KMS-11 (cell line): ENCODE measurements around the gene PHACTR1.

ENCODE experiments used
- H2AFZ ChIP-seq: fragments of 200-600 bp; sonication (generic); 2 replicates; pipeline ENCODE4 v1.6.1; 2016; ENCODE audit warnings: antibody characterized with exemption, mixed run types, low read depth
- H3K27ac ChIP-seq: fragments of 200-600 bp; sonication (generic); 2 replicates; pipeline ENCODE4 v1.6.1; 2016; ENCODE audit warnings: mild to moderate bottlenecking, mixed run types
- H3K27me3 ChIP-seq: fragments of 200-600 bp; sonication (generic); 2 replicates; pipeline ENCODE4 v1.6.1; 2017; ENCODE audit warnings: mild to moderate bottlenecking, low read depth, mixed run types, moderate library complexity; ENCODE audit not compliant: insufficient read depth
- H3K36me3 ChIP-seq: fragments of 200-600 bp; sonication (generic); 2 replicates; pipeline ENCODE4 v1.6.1; 2017; ENCODE audit warnings: mild to moderate bottlenecking, mixed run types; ENCODE audit not compliant: insufficient read depth
- H3K4me1 ChIP-seq: fragments of 200-600 bp; sonication (generic); 2 replicates; pipeline ENCODE4 v1.6.1; 2016; ENCODE audit warnings: mild to moderate bottlenecking, low read depth, mixed run types; ENCODE audit not compliant: poor library complexity, severe bottlenecking
- H3K4me2 ChIP-seq: fragments of 200-600 bp; sonication (generic); 2 replicates; pipeline ENCODE4 v1.7.0; 2016; ENCODE audit warnings: mild to moderate bottlenecking, mixed run types
- H3K4me3 ChIP-seq: fragments of 200-600 bp; sonication (generic); IDR thresholded peaks from 2 replicates; pipeline ENCODE4 v1.6.1; 2017; ENCODE audit warnings: low read depth, low read length, mixed read lengths; ENCODE audit not compliant: insufficient read depth
- H3K79me2 ChIP-seq: fragments of 200-600 bp; sonication (generic); 2 replicates; pipeline ENCODE4 v1.6.1; 2016; ENCODE audit warnings: low read depth, mixed run types; ENCODE audit not compliant: insufficient read depth
- H3K9ac ChIP-seq: fragments of 200-600 bp; sonication (generic); 2 replicates; pipeline ENCODE4 v1.6.1; 2016; ENCODE audit warnings: mild to moderate bottlenecking, mixed run types
- H4K20me1 ChIP-seq: fragments of 200-600 bp; sonication (generic); 2 replicates; pipeline ENCODE4 v1.6.1; 2016; ENCODE audit warnings: mild to moderate bottlenecking, mixed run types; ENCODE audit not compliant: insufficient read depth
- CTCF ChIP-seq: fragments of 200-600 bp; sonication (generic); conservative IDR thresholded peaks from 2 replicates; pipeline ENCODE4 v1.6.1; 2017; ENCODE audit warnings: low read depth, mild to moderate bottlenecking, antibody characterized with exemption, low read length, moderate library complexity, mixed read lengths

PHACTR1 gene

GRCh38 chr6:13298446-13298845 lies 581.9 kb downstream of the PHACTR1 start:
- H3K36me3 ChIP-seq = no peaks in the 10 kb centered on the region
- H3K79me2 ChIP-seq = no peaks in the 10 kb centered on the region
- H4K20me1 ChIP-seq = no peaks in the 10 kb centered on the region
- H3K27ac ChIP-seq = no peak overlapping the region
- TF ChIP-seq CTCF = no peak
- H3K9ac ChIP-seq = no peak overlapping the region
- H3K27me3 ChIP-seq = no peaks in the 10 kb centered on the region
- H3K4me3 ChIP-seq = no peak overlapping the region
- no peak overlapping the region for H2AFZ ChIP-seq
- H3K4me2 ChIP-seq = no peak overlapping the region
- H3K4me1 ChIP-seq = peaks cover 16% of the 10 kb centered on the region

- Histone ChIP-seq H3K27ac (no peak overlapping the region), H3K36me3 (no peaks in the 10 kb centered on the region), H3K27me3 (no peaks in the 10 kb centered on the region), H3K4me1 (peaks cover 23% of the 10 kb centered on the region), H3K9ac (no peak overlapping the region), H3K79me2 (no peaks in the 10 kb centered on the region), H4K20me1 (no peaks in the 10 kb centered on the region), H3K4me2 (no peak overlapping the region), H2AFZ (no peak overlapping the region), H3K4me3 (no peak overlapping the region)
- TF ChIP-seq CTCF = no peak
Measured at GRCh38 chr6:13299403-13299821, 582.8 kb downstream of the PHACTR1 start.

GRCh38 chr6:13299918-13300317 lies 583.4 kb downstream of the PHACTR1 start:
- H3K9ac ChIP-seq = no peak overlapping the region
- H3K27me3 ChIP-seq = no peaks in the 10 kb centered on the region
- no peaks in the 10 kb centered on the region for H3K79me2 ChIP-seq
- H2AFZ ChIP-seq = no peak overlapping the region
- no peaks in the 10 kb centered on the region for H4K20me1 ChIP-seq
- H3K36me3 ChIP-seq = no peaks in the 10 kb centered on the region
- H3K4me1 ChIP-seq = peaks cover 28% of the 10 kb centered on the region
- no peak overlapping the region for H3K27ac ChIP-seq
- no peak overlapping the region for H3K4me2 ChIP-seq
- H3K4me3 ChIP-seq = no peak overlapping the region
- TF ChIP-seq CTCF = no peak

GRCh38 chr6:13300643-13301590 lies 584.4 kb downstream of the PHACTR1 start:
- H3K36me3 ChIP-seq = no peaks in the 10 kb centered on the region

More at GRCh38 chr6:13300643-13301590, 584.4 kb downstream of the PHACTR1 start:
- H3K79me2 ChIP-seq = no peaks in the 10 kb centered on the region
- no peak overlapping the region for H2AFZ ChIP-seq
- H3K4me3 ChIP-seq = no peak overlapping the region
- no peaks in the 10 kb centered on the region for H3K27me3 ChIP-seq
- H4K20me1 ChIP-seq = no peaks in the 10 kb centered on the region
- no peak overlapping the region for H3K9ac ChIP-seq
- H3K4me1 ChIP-seq = peaks cover 38% of the 10 kb centered on the region
- H3K4me2 ChIP-seq = no peak overlapping the region
- no peak overlapping the region for H3K27ac ChIP-seq
- no peak for TF ChIP-seq CTCF
